GM19467 (cell line): ENCODE data around the gene TBC1D9B.
A peak's percentile ranks its signal among the peaks of the same experiment; 100 is the strongest.

Experiments used
- ATAC-seq: cut with Tn5 transposase; IDR thresholded peaks from one replicate; pipeline ENCODE4 v1.9.1; 2021; ENCODE audit warnings: mild to moderate bottlenecking, moderate library complexity; ENCODE audit not compliant: unreplicated experiment

TBC1D9B gene

DNA sequence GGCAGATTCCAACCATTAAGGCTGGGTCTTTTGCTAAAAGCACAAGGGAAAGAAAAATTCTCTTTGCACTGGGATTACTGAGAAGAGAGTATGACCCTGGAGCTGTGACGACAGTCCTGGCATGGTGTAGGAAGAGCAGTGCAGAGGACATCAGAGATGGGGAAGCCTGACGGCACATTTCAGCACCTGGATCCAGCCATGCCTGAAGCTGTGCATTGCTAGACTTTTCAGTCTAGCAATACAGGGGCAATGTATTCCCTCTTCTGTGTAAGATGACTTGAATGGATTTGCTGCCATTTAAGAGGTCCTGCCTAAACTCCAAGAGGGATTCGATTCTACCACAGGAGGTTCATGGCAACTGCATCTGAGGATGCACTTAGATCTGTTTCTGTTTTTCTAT is 36.7 kb downstream of the TBC1D9B start:
- no peak for ATAC-seq

DNA sequence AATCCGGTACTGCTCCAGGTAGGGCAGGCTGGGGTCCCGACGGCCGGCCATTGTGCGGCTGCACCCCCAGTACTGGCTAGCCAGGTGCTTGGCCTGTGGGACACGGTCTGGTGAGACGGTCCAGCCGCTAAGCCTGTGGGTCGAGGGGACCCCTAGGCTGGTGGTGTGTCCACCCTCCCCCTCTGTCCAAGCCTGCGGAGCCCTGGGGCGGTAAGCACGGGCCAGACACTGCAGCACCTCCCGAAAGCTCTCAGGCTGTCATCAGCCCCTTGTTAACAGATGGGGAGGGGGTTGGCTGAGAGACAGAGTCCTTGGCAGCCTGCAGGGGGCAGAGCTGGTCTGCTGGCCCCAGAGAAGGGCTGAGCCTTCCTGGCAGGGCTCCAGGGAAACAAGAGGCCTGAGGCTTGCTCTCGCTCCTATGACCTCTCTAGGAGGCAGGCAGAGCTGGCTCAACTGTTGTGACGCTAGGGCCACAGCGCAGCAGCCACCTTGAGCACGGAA is 37.2 kb downstream of the TBC1D9B start:
- ATAC-seq, result no peak

DNA sequence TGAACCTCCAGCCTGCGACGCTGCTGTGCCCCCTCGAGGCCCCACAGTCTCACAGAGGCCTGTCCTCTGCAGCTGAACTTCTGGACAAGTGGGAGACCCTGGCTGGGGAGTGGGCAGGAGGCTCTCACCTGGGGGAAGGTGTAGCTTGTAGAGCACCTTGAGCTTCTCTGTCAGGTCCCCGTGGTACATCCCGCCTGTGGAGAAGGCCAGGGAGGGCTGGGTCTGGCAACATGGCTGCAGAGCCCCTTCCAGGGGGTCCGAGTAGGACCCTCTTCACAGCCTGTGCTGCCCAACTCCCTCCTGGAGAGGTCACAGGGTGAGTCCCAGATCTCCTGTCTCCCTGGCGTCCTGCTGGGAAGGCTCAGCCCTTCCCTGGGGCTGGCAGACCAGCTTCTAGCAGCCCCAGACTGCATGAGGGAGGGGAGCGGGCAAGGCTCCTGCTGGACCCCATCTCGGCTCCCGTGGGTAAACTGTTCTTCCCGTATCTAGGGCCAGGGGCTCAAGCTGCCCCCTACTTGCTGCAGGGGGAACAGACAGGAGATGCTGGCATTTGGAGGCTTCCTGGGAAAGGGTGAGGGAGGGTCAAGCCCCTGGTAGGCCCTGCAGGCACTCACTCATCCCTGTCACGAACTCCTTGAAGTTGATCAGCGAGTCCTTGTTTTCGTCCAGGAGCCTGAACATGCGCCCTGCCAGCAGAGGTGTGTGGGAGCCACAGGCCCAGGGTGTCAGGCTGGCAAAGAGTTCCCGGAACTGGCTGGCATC is 37.9 kb downstream of the TBC1D9B start:
- no peak for ATAC-seq

DNA sequence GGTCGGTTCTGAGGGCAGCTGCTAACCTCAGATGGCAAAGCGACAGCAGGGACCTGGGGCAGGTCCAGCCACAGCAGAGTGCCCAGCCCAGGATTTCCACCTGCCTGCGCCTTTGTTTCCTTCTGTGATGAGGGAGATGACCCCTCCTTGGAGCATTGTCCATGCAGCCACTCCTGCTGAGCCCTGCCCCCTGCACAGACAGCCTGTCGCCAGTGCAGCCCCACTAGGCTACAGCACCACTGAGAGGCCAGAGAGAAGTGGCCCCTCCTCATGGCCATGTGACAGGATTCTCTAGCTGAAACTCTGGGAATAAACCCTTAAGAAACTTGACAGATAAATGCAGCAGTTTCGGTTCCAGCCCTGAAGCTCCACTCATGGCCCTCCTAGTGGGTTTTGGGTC is 38.6 kb downstream of the TBC1D9B start:
- no peak for ATAC-seq

DNA sequence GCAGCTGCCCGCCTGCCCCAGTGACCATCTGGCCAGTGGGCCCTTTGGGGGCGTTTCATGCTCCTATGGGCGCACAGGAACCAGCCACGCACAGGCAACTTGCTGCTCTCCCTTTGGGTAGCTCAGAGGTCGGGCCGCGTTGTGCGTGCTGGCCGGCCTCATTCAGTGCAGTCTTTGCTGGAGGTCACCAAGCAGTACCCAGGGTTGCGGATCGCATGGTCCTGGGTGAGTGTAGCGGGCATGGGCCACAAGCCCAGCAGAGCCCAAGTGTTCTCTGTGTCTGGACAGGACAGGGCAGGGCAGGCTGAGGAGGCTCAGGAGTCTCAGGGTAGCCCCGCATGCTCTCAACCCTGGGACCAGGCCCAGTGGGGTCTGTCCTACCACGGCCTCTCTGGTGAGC is 39.2 kb downstream of the TBC1D9B start:
- no peak for ATAC-seq

DNA sequence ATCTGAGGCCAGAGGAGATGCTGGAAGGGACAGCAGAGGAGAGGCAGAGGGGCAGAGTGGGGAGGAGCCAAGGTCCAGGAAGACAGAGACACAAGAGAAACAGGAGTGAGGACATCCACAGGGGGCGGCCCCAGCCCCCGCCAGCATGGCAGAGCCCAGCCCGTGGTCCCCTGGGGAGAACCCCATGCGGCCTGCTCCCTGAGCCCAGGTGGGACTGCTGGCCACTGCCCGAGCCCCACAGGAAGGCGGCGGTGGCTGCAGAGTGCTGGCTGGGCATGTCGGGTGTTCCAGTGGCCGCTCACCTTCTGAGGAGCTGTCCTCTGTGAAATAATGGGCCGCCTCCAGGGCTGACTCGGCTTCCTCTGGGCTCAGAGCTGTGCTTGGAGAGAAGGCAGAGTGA is 40.2 kb downstream of the TBC1D9B start:
- ATAC-seq, result no peak

DNA sequence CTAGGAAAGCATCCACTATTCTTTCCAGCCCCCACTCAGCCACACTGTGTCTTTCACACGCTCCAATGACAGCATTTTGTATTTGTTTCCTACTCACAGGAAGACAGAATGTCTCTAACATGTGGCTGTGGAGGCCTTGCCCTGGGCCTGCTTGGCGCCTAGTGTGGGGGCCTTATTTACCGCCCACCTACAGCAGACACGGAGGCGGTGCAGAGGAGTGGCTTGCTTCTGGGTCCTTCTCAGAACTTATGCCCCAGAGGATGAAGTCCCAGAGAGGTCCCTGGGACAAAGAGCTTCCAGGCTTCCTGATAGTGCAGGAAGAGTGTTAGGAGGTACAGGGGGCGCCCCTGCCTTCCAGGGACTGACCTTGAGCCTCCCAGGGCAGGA is 40.6 kb downstream of the TBC1D9B start:
- ATAC-seq, result no peak

DNA sequence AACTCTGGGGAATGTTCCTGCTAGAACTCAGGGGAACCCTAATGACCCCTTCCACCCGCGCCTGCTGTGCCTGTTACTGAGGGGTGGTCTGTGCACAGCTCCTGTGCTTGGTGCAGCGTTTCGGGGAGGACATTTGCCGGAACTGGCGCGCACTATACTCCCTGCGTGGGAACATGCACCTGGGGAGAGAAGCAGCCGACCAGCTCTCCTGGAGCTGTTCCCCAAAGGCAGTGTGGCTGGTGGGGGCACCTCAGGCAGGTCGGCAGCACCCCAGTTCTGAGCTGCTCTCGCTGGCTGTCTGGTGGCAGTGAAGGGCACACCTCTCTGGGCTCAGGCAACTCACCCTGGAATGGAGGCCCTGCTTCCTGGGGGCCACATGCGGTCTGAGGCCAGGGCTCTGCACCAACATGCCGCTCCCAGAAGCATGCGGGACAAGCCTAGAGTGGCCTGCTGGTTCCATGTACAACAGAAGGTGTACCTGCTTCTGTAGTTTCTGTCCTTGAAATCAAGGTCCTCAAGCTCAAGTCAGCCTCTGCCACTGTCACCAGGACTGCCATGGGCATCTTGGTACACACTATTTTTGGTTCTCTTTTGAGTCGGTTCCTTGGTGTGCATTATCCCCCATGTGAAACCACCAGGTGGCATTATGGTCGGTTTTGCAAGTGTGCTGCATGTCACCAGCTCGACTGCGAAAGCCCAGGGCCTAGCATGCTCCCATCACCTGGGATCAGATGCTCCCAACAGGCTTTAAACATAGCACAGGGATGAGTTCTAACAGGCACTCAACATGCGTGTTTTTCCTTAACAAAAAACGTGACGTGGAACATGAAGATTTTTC is 41.2 kb downstream of the TBC1D9B start:
- ATAC-seq, result no peak

DNA sequence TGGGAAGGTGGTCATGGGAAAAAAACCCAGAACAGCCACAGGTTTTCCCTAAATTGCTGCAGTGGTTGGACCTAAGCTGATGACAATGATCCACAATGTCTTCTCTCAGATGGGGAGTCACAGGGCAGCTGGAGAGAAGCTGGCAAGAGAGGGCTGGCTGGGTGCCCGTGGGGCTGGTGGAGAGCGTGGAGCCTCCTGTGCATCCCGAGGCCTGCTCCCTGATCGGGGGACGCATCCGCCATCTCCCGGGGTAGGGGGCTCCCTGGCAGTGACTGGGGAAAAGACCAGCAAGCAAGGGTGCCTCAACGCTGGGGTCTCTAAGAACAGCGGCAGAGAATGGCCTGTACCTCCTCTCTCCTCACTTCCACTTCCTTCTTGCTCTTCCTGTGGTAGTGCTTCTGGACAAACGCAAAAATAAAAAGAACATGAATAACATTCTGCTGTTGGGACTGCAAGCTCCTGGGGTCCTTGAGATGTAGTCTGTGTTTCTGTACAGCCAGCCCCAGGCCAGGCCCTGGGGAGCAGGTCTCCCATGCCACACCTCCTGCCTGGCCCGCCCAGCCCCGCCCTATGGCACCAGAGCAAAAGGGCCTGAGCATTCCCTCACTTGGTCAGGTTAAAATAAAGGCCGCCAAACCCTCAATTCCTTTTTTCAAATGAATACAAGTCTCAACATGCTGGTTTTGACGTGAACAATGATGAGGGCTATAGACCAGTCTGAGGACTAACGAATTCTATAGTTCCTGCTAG is 42.0 kb downstream of the TBC1D9B start:
- ATAC-seq, result no peak

DNA sequence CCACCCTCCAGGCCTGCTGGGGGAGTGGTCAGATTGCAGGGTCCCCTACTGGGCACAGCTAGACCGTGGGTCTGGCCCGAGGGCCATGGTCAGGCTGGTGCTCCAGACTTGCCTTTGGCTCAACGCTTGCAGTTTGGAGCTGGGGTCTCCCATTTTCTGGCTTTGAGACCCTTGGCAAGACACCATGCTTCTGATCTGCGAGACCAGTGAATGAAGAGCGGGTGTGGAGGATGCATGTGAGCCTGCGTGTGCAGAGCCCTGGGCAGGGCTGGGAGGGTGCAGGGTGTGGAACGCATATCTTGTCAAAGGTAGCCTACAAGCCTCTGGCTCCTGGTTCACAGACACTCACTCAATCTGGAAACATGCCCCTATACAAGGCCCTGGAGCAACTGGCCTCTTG is 43.0 kb downstream of the TBC1D9B start:
- ATAC-seq, result no peak

DNA sequence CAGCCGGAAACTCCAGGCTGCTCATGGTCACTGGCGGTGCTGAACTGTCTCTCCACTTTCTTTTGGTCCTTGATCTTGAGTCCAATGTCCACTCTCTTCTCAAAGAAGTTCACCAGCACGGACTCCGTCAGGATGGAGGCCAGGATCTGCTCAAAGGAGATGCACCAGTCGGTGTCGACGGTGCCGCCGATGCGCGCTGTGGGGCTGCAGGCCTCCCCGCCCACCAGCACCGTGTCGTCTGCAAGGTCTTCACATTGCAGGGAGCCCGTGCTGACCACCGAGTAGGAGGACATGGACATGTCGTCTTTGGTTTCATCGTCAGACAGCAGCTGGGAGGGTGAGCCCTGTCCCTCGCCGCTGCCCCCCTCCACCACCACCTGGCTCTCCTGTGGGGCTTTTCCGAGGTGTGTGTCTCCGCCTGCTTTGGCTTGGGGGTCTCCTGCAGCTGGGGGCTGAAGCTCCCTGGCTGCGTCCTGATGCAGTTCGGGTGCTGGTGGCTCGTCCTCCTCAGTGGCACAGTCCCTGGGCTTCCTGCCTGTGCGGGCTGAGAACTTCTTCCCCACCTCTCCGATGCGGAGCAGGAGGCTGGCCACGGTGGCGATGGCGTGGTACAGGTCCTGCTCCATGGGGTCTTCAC is 44.1 kb downstream of the TBC1D9B start:
- no peak for ATAC-seq

DNA sequence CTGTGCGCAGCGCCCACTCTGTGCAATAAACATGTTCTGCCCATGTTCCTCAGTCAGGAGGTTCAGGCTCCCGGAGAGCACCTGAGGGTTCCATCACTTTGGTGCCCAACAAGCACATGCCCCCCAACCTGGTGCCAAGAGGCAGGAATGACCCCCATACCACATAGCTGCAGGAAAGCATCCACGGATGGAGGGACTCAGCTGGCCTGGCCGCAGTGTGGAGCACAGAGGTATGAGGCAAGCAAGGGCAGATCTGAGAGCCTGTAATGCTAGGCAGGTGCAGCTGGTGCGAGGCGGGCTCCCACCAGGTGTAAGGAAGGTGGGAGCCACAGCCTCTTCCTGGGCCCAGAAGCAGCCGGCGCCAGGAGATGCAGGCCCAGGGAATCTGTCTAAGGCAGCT is 44.8 kb downstream of the TBC1D9B start:
- no peak for ATAC-seq

DNA sequence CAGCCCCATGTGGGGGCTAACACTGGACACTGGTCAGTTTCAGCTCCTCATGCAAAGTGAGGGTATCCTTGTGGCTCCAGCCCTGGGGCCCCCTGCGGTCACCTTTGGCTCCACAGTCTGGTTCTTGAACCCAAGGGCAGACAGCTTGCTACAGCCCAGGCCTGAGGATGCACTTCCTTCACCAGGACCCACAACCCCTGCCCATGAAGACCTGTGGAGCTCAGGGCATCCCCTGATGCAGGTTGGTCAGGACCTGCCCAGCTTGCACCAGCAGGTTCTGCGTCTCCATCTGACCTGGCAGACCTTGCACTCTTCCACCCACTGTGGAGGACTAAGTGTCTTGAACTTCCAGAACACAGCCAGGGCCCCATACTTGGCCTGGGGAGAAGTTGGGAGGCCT is 45.4 kb downstream of the TBC1D9B start:
- ATAC-seq, result no peak

DNA sequence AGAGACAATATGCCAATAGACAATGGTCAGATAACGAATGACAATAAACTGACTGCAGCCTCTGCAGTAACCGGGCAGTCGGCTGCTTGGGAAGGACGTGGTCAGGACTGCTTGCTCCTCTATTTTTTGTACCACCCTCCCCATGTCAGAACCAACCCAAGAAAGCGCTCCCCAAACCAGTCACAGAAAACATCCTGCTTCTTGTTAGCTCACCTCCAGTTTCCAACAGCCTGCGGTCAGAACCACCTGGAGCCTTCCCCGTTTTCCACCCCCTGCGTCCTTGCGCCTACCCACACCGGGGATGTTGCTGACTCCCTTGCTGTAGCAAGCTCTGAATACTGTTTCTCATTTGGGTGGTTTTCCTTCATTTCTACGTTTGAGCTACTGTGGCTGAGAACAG is 47.4 kb downstream of the TBC1D9B start:
- no peak for ATAC-seq

DNA sequence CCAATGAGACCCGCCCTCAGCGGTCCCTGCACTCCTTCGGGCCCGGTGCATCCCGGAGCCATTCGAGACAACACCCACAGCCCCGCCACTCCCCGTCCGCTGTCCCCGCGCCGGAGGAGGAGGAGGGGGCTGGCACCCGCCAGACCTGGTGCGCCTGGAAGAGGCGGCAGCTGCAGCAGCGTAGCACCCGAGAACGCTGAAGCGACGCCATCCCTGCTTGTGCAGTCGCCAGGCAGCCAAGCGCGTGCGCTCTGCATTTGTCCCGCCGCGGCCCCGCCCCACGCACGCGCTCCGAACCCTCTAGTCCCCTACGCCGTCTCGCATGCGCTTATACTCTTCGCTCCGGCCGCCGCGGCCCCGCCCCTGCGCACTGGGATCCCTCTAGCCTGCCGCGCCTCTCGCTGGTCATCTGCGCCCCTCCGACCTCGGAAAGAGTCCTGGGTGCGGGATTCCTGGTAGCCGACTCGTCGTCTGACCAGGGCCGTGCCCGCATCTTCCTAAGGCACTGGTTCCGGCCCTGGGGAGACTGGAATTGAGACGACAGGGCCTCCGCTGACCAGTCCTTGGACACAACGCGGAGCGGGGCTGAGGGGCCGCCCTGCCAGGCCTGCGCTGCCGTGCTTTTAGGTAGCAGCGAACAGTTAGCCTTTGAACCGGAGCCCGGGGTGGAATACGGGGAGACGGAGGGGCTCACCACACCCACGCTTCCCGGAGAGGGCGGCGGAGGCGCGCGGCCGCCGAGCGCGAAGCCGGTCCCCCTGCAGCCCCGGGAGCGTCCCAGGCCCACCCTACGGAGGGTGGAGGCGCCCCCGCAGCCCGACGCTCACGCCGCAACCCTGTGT is 48.9 kb downstream of the TBC1D9B start, which contains the start of gene MRNIP:
TSS of gene MRNIP (minus strand) at position 232 of the 842 bp plus-strand sequence. CDS start at position 211, 21 bp downstream.
- peak; percentile 92 for ATAC-seq

DNA sequence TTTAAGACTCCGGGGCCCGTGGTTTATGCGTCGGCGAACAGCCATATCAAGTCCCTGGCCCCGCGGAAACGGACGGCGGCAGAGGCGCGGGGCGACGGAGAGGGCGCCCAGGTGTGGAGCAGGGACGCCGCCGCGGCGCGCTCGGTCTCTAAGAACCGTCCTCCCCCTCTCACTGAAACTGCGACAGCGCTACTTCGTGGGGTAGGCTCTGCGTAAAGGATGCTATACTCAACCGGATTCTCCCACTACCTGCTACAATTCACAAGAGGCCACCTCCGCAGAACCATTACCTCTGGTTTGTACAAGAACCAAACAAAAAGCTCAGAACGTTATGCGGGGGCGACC is 49.5 kb downstream of the TBC1D9B start:
- ATAC-seq, result peak; percentile 38

DNA sequence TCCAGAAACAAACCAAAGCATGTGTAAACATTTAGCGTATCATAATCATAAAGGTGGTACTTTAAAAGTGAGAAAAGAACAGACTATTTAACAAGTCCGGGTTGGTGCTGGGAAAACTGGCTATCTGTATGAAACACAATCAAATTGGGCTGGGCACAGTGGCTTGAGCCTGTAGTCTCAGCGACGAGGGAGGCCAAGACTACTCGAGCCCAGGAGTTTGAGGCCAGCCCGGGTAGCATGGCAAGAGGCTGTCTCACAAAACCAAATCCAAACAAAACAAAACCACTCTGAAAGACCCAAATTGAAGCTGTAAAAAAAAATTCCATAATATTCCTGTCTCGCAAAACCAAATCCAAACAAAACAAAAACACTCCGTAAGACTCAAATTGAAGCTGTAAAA is 53.3 kb downstream of the TBC1D9B start:
- no peak for ATAC-seq

DNA sequence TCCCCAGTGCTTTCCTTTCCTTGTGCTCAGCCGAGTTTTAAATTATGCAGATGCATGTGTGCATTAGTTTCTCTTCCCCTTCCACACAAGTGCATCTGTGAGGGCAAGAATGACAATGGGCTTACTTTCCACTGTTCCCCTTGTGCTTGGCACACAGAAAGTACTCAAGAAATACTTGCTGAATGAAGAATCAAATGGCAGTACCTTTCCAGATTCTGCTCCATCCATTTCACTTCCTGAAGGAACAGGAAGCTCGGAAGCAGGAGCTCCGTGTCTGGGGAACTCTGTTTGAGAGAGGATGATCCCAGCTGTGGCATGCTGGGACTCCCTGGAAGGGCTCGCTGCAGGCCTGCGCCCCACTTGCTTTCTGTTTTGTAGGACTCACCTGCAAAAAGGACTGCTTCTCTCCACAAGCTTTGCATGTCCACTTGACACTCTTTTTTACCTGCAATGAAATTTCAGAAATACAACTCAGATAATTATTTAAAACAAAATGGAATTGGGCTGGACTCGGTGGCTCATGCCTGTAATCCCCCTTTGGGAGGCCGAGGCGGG is 54.6 kb downstream of the TBC1D9B start:
- peak; percentile 83 for ATAC-seq

DNA sequence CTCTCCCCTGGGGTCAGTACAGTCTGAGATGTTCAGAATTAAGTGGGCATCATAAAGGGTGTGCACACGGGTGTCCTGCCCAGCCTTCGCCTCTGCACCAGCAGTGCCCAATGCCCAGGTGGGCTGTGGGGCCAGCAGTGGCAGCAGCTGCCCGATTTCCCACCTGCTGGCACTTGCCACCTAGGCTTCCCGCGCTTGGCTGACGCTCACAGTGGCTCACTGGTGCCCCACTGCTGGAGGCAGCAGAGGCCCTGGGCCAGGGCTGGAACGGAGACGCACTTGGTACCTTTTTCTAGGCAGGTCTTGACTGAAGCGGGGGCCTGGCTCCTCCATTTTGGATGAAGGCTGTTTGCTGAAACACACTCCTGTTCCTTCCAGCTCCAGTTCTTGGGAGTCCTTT is 66.1 kb downstream of the TBC1D9B start:
- ATAC-seq, result no peak

DNA sequence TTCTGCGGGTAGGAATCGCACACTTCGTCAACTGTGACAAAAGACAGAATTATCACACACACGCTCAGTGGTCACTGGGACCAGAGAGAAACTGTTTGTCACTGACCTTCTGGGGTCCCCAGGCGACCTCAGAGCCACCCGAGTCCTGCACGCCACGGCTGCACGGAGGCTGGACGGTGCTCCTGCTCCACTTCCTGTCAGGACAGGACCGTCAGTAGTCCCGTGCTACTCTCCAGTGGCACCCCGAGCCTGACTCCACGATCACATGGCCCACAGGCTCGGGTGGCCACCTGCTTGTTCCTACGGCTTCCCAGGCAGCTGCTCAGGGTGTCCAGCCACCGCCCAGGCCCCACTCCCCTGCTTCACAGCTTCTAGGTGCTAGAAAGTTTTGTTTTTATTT is 66.9 kb downstream of the TBC1D9B start:
- ATAC-seq, result no peak
